AG10803 (cell line): ENCODE data around the gene TAF3.

Source experiments
- DNase-seq: peaks from one replicate; pipeline ENCODE4 v3.0.0; 2010; ENCODE audit warnings: low read depth
- H3K4me3 ChIP-seq: 2 replicates; pipeline ENCODE4 v1.5.1; 2011; ENCODE audit warnings: mild to moderate bottlenecking, low read length, control low read depth
- CTCF ChIP-seq: conservative IDR thresholded peaks from 2 replicates; pipeline ENCODE4 v1.5.1; 2011; ENCODE audit warnings: mild to moderate bottlenecking, low read length, control low read depth, inconsistent platforms

The TAF3 gene

DNA sequence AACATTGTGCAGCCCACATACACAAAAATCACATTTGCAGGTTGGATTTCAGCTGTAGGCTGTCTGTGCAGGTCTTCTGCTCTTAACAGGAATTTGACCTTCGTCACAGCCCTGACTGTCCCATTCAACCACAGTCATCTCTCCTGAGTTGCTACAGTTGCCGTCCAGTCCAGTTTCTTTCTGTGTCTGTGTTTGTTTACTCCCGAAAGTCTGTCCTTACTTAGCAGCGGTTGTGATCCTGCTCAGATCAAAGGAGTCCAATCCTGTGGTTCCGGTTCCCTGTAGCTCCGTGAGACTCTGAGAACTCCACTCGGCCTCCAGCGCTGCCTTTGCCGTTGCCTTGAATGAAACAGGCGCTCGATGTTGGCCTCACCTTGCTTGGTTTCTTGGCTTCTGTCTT is 124.6 kb downstream of the TAF3 start:
- DNase-seq, result no peak
- no peak for TF ChIP-seq CTCF
- no peak overlapping the region for H3K4me3 ChIP-seq

GRCh38 chr10:7944215-7944480 is 125.8 kb downstream of the TAF3 start:
- no peak for TF ChIP-seq CTCF
- no peak overlapping the region for H3K4me3 ChIP-seq
- no peak for DNase-seq

DNA sequence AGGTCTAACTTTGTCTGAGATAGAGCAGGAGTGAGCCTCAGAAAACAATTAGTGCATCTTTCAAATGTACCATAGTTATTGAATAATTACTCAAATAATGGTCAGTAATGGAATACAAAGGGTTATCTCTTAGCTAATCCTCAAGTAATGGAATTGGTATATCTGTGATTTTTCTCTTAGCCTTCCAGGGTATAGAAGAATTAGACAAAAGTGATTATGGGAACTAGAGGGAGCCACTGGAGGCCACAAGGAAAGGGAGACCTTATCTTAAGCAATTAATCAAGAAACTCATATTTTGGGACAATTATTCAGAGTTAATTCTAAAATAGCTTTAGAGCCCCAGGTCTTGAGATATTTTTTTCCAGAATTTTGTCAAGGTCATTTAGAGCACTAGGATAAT is 126.2 kb downstream of the TAF3 start:
- no peak overlapping the region for H3K4me3 ChIP-seq
- no peak for TF ChIP-seq CTCF
- no peak for DNase-seq

- no peak overlapping the region for H3K4me3 ChIP-seq
- no peak for DNase-seq
- no peak for TF ChIP-seq CTCF
Measured at GRCh38 chr10:7945034-7945433, 126.7 kb downstream of the TAF3 start.

- peak; percentile 33 for DNase-seq
Measured at GRCh38 chr10:7945469-7946187, 127.3 kb downstream of the TAF3 start.

GRCh38 chr10:7948371-7949000 is 130.2 kb downstream of the TAF3 start:
- DNase-seq, result no peak
- TF ChIP-seq CTCF, result no peak
- no peak overlapping the region for H3K4me3 ChIP-seq

More at GRCh38 chr10:7945469-7946187, 127.3 kb downstream of the TAF3 start:
- no peak for TF ChIP-seq CTCF
- H3K4me3 ChIP-seq, result no peak overlapping the region
